Prostate gland (tissue), 2 donors: Measurements from ENCODE around the gene LATS2.

Experiments used
- POLR2A ChIP-seq: fragments of 450-650 bp; IDR thresholded peaks from one replicate; pipeline ENCODE4 v1.6.1; 2016; ENCODE audit warnings: antibody characterized with exemption, mild to moderate bottlenecking
- TF ChIP-seq, protein P1 (sequence below), 4 experiments: fragments of 200-600 bp in 2 of 4; fragments of 450-650 bp in 2 of 4; sonication (generic) in 2 of 4; IDR thresholded peaks; 1 replicate in 3 of 4; 2 replicates in 1 of 4; pipeline ENCODE4 v1.5.1; 2016 to 2019; ENCODE audit warnings: antibody characterized with exemption in 4 of 4, mild to moderate bottlenecking in 2 of 4, moderate library complexity in 2 of 4

DNA sequence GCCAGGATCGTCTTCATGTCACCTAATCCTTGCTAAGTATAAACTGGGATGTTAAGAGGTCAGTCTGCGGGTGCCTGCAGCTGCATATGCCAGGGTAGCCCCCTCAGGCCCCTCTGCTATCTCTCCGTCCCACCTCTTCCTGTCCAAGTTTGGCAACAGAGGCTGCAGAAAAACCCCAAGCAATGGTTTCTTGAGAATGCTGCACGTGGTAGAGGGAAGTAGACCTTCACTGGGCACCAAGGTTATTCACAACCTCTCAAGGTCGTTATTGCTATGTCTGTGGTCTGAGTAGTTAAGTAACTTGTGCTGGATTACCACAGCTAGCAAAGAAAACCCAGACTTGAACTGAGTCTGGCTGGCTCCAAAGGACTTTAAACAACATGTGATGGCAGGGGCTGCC, 81.0 kb downstream of the LATS2 start:
- TF ChIP-seq, protein P1, sequence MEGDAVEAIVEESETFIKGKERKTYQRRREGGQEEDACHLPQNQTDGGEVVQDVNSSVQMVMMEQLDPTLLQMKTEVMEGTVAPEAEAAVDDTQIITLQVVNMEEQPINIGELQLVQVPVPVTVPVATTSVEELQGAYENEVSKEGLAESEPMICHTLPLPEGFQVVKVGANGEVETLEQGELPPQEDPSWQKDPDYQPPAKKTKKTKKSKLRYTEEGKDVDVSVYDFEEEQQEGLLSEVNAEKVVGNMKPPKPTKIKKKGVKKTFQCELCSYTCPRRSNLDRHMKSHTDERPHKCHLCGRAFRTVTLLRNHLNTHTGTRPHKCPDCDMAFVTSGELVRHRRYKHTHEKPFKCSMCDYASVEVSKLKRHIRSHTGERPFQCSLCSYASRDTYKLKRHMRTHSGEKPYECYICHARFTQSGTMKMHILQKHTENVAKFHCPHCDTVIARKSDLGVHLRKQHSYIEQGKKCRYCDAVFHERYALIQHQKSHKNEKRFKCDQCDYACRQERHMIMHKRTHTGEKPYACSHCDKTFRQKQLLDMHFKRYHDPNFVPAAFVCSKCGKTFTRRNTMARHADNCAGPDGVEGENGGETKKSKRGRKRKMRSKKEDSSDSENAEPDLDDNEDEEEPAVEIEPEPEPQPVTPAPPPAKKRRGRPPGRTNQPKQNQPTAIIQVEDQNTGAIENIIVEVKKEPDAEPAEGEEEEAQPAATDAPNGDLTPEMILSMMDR (IDR thresholded peaks at IDR 0.05): no peak
- no peak for TF ChIP-seq POLR2A
